ENCODE data around the gene TMEM40.
A peak's percentile ranks its signal among the peaks of the same experiment; 100 is the strongest.
"Not testable (repeated sequence)": the region's sequence is repeated elsewhere in the genome, so short reads cannot be mapped to it uniquely, and the experiment has no call there.

Gene TMEM40

GRCh38 chr3:12750658-12751071, 8.4 kb downstream of the TMEM40 start:
- DNase-seq = peak; percentile 25 to 44

- no peak for DNase-seq
These were observed 8.8 kb downstream of the TMEM40 start for GRCh38 chr3:12750223-12750622.

GRCh38 chr3:12748477-12748876, 10.6 kb downstream of the TMEM40 start:
- no peak for DNase-seq

GRCh38 chr3:12746419-12746818, 12.6 kb downstream of the TMEM40 start:
- no peak for DNase-seq

GRCh38 chr3:12744326-12744725, 14.7 kb downstream of the TMEM40 start:
- no peak for DNase-seq

GRCh38 chr3:12743583-12743982, 15.5 kb downstream of the TMEM40 start:
- DNase-seq = no peak

- no peak for DNase-seq
These were observed 16.5 kb downstream of the TMEM40 start for GRCh38 chr3:12742330-12743107.

- DNase-seq = no peak
These were observed 17.9 kb downstream of the TMEM40 start for GRCh38 chr3:12741209-12741608.

- no peak for DNase-seq
These were observed 21.2 kb downstream of the TMEM40 start for GRCh38 chr3:12737833-12738232.

GRCh38 chr3:12737319-12737718, 21.7 kb downstream of the TMEM40 start:
- no peak for DNase-seq

GRCh38 chr3:12734960-12735359, 24.1 kb downstream of the TMEM40 start:
- peak; percentile 85 to 87 for DNase-seq

- no peak for DNase-seq
These were observed 25.5 kb downstream of the TMEM40 start for GRCh38 chr3:12733566-12733965.

GRCh38 chr3:12730506-12731242, 28.4 kb downstream of the TMEM40 start:
- DNase-seq = peak; percentile 85 to 88

GRCh38 chr3:12729051-12729651, 29.9 kb downstream of the TMEM40 start:
- DNase-seq = peak; percentile 65 to 79

- no peak for DNase-seq
These were observed 31.1 kb downstream of the TMEM40 start for GRCh38 chr3:12727937-12728336.

- no peak for DNase-seq
These were observed 31.6 kb downstream of the TMEM40 start for GRCh38 chr3:12727481-12727880.

- peak in 1 of 2 donors; percentile 24 for DNase-seq
These were observed 33.6 kb downstream of the TMEM40 start for GRCh38 chr3:12725436-12725835.

- no peak for DNase-seq
These were observed 34.3 kb downstream of the TMEM40 start for GRCh38 chr3:12724794-12725193.

- not testable (repeated sequence) for DNase-seq
These were observed 35.7 kb downstream of the TMEM40 start for GRCh38 chr3:12723362-12723761.

- peak; percentile 59 for DNase-seq
These were observed 36.8 kb downstream of the TMEM40 start for GRCh38 chr3:12722226-12722625.

- peak; percentile 92 to 94 for DNase-seq
These were observed 38.8 kb downstream of the TMEM40 start for GRCh38 chr3:12719984-12720898.

- no peak for DNase-seq
These were observed 39.5 kb downstream of the TMEM40 start for GRCh38 chr3:12719541-12719940.

Data from inflammatory macrophage (primary cell).